Fibroblast of villous mesenchyme (primary cell): ENCODE data around the gene MFAP2. TPM values are rescaled to one million over a fixed set of nuclear protein-coding genes. Genes with fewer than 3 reads are reported as not detected.

ENCODE experiments used
- DNase-seq: peaks from one replicate; pipeline ENCODE4 v3.0.0-alpha.2; 2010; ENCODE audit warnings: low read depth
- H3K4me3 ChIP-seq: 2 replicates; pipeline ENCODE4 v1.5.1; 2011; ENCODE audit warnings: low read depth, mild to moderate bottlenecking, low read length
- CTCF ChIP-seq: IDR thresholded peaks from 2 replicates; pipeline ENCODE4 v1.5.1; 2012; ENCODE audit warnings: low read depth, mild to moderate bottlenecking, low read length; ENCODE audit not compliant: insufficient read depth
- total RNA-seq: library from RNA; depleted of rRNA; stranded (reverse); fragments of >200 nt; gene quantifications from 2 replicates; pipeline ENCODE4 v1.2.3, GENCODE V29; 2012

MFAP2 gene
- total RNA-seq, 1 donor, result 33.2 TPM

- no peak for DNase-seq
- TF ChIP-seq CTCF, result no peak
Measured at GRCh38 chr1:16999863-17000262, 19.4 kb upstream of the MFAP2 start.

GRCh38 chr1:16998589-16998988, 18.2 kb upstream of the MFAP2 start:
- H3K4me3 ChIP-seq, result no peak overlapping the region
- no peak for DNase-seq
- TF ChIP-seq CTCF, result no peak

More at GRCh38 chr1:16999863-17000262, 19.4 kb upstream of the MFAP2 start:
- H3K4me3 ChIP-seq, result no peak overlapping the region

- TF ChIP-seq CTCF, result no peak
- no peak for DNase-seq
- no peak overlapping the region for H3K4me3 ChIP-seq
Measured at GRCh38 chr1:16996845-16997244, 16.4 kb upstream of the MFAP2 start.

- no peak for DNase-seq
- TF ChIP-seq CTCF, result no peak
- no peak overlapping the region for H3K4me3 ChIP-seq
Measured at GRCh38 chr1:16993521-16994038, 13.2 kb upstream of the MFAP2 start.

GRCh38 chr1:16992675-16993074, 12.3 kb upstream of the MFAP2 start:
- no peak for DNase-seq
- no peak for TF ChIP-seq CTCF
- no peak overlapping the region for H3K4me3 ChIP-seq

- DNase-seq, result no peak
- no peak for TF ChIP-seq CTCF
- H3K4me3 ChIP-seq, result no peak overlapping the region
Measured at GRCh38 chr1:16992102-16992501, 11.7 kb upstream of the MFAP2 start.

- no peak overlapping the region for H3K4me3 ChIP-seq
- DNase-seq, result no peak
- no peak for TF ChIP-seq CTCF
Measured at GRCh38 chr1:16991571-16991970, 11.2 kb upstream of the MFAP2 start.
